Measurements from ENCODE around the gene AFAP1.

The AFAP1 gene

DNA sequence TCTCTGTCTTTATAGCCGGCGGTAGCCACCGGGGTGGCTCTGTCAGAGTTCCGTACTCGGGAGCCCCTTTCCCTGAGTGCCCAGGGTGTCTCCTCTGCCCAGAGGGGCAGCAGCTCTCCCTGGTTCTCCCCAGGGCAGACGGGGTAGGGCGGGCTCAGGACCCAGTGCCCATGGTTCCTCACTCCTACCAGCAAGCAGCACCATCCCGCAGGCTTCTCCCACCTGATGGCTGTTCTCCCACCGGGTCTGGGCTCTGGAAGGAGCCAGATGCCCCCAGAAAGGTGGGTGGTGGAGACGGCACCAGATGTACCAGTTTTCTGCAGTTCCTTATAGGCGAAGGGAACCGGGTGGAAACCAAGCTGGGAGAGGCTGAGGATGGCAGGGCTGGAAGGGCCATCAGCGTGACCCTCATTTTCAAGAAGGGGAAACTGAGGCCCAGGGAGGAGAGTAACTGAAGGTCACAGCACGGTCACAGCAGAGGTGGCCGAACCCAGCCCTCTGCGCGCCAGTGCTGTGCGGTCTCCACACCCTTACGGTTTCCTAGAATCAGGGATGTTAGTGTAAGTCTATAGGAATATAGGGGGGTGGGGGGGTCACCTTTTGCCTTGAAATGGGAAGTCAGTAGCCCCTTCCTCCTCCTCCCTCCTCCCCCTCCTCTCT, 198.7 kb downstream of the AFAP1 start:
- no peak for DNase-seq (ENCODE audit: low read depth in 2 of 3, low spot score in 2 of 3)

DNA sequence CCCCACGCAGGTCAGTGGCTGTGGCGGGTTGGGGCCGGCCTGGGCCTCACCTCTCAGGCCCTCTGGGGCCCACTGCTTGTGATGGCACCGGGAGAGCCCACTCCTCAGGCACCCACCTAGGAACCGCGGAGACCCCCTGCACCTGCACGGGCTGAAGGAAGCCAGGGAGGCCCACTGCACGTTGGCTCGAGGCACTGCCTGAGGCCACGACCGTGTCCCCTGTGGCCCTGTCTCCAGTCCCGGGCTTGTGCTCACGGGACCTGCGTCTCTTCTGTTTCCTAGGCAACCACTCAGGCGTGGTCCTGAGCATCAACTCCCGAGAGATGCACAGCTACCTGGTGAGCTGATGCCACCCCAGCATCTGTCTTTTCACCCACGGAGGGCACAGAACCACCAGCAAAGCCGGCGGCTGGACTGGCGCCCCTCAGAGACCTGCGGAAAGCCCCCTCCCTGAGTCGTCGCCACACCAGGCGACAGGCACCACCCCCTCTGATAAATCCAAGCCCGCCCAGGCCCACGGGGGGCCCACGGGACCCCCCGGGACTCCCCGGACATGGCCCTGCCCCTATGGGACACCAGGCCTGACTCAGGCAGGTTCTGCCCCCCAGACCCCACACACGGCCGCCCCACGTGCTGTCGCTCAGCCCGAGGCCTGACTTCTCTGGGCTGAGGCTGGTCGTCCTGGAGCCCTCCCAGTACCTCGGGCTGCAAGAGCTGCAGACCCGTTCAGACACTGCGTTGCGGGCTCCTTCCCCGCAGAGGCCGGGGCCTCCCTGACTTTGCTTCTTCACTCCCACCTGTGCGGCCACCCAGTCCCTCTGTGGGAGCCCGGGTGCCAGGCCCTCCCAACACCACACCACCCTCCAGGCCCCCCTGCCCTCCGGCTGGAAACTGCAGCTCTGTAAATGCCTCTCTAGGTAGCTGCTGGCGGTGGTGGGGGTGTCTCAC, 199.5 kb downstream of the AFAP1 start:
- DNase-seq (ENCODE audit: low read depth in 2 of 3, low spot score in 2 of 3): no peak

DNA sequence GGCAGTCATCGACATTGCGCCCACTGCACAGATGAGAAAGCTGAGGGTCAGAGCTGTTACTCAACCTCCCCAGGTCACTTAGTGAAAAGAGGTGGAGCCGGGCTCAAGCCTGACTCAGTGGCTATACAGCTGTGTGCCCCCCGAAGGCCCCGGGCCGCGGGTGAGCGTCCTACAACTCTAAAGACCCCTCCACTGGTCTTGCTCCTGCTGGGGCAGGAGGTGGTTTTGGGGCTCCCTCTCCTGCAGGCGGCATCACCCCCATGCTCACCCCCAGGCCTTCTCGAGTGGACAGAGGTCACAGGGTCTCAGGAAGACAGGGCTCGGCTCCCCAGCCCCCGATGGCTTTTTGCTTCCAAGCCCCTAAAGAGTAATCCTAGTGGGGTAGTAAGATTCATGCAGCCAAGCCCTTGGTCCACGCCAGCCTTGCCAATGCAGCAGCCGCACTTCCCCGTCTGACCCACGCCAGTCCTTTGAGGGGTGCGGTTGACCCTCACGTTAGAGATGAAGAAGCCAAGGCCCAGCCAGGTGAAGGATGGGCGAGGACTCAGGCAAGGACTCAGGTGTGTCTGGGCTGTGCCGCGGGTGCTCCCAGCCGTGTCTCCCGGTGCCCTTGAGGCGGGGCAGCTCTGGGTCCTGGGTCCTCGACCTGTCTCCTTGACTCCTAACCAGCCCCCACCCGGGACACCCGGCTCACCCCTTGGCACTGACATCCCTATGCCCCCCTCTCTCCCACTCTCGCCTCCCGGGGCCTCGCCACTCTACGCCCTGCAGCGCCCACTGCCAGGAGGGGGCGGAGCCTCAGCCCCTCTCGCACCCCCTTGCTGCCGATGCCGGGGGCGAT, 200.4 kb downstream of the AFAP1 start:
- no peak for DNase-seq (ENCODE audit: low read depth in 2 of 3, low spot score in 2 of 3)

DNA sequence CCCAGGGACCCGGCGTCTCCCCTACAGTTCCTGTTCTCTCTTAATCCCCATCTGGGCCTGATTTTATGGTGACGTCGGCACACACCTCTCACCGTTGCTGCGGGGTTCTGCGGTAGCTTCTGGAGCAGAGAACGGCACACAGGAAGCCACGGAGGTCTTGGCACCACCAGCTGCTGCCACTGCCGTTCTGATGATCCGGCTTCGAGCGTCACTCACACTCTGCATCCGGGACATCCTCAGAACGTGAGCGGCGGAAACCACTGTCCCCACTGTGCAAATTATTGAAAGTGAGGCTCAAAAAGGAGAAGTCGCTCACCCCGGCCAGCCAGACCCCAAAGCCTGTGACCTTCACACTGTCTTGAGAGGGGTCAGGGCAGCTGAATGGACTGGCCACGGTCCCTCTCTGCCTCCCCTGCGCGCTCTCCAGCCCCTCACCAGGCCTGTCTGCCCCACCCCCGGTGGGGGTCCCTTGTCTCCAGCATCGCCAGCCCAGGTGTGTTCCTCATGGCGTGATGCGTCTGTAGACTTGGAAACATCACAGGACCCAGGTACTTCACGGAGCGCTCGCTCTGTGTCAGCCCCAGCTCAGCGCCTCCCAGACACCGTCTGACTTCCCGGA, 201.1 kb downstream of the AFAP1 start:
- DNase-seq (ENCODE audit: low read depth in 2 of 3, low spot score in 2 of 3): no peak

DNA sequence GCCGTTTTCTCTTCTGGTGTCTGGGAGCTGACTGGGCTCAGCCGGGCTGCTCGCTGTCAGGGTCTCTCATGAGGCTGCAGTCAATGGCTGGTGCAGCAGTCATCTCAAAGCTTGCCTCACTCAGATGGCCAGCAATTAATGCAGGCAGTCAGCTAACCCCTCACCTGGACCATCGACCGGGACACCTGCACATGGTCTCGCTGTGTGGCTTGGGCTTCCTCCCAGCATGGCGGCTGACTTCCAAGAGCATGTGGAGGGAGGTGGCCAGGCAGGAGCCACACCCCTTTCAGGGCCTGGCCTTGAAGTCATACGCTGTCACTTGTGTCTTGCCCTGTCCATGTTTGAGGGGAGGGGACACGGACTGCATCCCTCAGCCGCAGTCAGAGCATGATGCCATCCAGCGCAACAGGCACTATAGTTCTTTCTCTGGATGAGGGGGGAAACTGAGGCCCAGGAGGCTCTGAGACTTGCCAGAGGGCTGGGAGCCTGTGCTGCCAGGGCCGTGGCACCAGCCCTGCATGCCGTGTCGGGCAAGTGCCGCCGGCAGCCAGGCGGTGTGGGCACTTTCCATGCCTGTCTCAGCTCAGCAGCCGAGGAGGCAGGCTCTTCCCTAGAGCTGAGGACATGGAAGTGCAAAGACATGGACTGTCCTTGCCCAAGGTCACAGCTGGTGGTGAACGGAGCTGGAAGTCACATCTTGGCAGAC, 201.8 kb downstream of the AFAP1 start:
- no peak for DNase-seq (ENCODE audit: low read depth in 2 of 3, low spot score in 2 of 3)

DNA sequence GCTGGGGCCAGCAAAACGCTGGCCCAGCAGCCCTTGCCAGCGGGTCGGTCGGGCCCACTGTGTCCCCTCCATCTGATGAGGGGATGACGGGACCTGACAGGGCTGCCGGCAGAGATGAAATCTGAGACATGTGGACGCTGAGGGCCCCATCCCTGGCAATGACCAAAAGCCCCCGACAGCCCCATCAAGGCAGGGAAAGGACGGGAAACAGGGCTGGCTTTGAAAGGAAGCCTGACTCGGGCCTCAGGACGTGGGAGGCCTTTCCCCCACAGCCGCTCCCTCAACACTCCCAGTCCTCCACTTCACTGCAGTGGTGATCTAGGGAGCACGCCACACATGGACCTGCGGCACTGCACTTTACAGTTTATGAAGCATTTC, 202.4 kb downstream of the AFAP1 start:
- DNase-seq (ENCODE audit: low read depth in 2 of 3, low spot score in 2 of 3): no peak

DNA sequence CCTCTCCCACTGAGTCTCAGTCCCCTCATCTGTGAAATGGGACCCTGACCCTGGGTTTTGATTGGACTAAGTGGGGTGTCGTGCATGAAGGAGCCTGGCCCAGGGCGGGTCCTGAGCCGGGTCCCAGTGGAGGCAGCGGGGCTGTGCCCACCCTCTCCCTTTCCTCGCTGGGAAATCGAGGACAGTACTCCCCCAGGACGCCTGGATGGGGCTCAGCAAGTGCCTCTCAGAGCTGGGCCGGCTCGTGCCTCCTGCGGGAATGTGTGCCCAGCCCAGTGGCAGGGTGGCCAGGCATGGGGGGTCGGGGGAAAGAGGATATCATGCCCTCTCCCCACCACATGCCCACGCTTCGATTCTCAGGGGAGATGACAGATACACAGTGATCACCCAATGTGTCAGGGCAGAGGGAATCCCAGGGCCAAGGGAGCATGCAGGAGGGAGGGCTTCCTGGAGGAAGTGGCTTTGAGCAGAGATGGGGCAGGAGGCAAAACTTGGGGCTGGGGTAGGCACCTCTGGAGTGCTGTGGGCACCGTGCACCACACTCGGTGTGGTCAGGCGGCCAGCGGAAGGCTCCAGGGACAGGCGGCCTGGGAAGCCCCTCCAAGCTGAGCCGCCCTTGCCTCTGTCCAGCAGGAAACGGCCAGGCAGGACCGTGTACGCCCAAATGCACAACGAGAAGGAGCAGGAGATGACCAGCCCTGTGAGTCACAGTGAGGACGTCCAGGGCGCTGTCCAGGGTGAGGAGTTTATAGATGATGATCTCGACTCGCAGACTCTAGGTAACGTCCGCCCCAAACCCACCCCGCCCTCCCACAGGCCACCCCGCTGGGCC, 203.0 kb downstream of the AFAP1 start:
- DNase-seq (ENCODE audit: low read depth in 2 of 3, low spot score in 2 of 3): no peak

DNA sequence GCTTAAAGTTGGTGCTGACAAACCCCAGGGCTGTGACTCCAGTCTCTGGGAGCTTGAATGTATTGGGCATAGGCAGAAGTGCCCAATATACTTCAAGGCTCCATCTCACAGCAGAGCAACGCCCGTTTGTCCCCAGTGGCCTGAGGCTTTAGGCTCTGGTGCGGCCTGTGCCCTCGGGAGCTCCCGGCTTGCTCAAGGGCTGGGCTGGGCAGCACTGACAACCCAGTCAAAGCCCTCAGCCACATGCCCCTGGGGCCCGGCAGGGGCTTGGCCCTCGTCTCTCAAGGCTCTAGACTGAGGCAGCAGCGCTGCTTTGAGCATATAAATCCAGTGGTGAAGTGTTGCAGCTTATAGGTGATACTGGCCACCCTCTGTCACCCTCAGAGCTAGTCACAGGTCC, 203.7 kb downstream of the AFAP1 start:
- no peak for DNase-seq (ENCODE audit: low read depth in 2 of 3, low spot score in 2 of 3)

DNA sequence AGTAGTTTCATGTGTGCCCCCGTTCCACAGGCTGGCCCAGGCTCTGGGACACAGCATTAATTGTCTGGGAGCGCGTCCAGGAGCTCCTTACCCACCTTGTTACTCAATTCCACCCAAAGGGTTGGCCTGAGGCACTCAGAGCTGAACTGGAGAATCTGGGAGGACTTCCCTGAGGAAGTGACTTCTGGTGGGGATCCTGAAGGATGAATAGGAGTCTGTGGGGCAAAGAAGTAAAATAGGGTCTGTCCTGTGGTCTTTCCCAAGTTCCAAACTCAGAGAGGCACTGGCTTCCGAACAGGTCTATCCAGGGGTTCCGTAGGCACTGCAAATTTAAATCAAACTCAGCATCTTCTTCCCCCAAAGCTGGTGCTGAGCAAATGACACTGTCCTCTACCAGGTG, 204.3 kb downstream of the AFAP1 start:
- DNase-seq (ENCODE audit: low read depth in 2 of 3, low spot score in 2 of 3): no peak

DNA sequence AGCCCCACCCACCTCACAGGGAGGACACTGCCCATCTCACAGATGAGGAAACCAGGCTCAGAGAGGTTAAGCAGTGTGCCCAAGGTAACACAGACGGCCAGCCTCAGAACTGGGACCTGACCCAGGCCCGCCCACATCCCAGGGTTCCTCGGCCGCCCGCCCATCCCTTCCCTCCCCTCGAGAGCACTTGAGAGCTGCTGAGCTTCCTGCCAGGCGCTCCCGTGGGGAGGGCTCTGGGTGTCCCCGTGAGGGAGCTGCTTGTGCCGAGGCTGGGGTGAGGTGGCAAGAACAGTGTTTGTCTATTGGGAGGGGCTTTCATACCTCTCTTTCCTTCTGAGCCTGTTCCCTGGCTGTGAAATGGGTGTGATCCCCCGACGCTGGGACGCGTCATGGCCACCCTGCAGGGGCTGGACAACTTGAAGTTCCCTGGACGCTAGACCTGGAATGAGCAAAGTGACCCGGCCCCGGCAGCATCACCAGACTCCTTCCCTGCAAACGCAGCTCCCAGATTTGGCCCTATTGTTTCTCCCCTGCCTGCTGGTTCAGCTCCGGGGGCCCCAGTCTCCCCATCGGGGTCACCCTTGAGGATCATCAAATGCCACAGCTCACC, 204.9 kb downstream of the AFAP1 start:
- DNase-seq (ENCODE audit: low read depth in 2 of 3, low spot score in 2 of 3): no peak

DNA sequence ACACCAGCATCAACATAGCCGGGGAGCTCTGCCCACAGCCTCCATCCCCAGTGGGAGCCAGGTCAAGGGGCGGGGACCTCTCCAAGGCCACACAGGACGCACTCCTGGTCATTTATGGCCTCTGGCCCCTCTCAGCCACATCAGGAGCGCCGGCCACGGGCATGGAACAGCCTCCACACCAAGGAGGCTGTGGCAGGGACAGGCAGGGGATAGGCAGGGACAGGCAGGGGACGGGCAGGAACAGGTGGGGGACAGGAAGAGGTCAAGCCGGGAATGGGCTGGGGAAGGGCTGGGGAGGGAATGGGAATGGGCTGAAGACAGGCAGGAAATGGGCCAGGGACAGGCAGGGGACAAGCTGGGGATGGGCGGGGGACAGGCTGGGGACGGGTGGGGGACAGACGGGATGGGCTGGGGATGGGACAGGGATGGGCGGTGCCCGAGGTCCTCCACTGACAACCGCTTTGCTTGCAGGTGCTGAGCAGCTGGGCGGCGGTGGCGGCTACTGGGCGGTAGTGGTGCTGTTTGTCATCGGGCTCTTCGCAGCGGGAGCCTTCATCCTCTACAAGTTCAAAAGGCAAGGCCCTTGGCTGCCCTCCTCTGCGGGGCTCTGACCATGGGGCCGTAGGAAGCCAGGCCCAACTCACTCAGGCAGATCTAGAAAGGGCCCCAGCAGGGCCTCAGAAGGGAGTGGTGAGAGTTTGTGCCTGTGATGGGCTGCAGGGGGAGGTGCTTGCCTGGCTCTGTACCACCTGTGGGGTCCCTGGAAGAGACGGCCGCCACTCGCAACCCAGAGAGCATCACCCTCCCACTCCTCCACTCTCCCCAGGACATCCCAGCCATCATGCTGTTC, 205.6 kb downstream of the AFAP1 start:
- no peak for DNase-seq (ENCODE audit: low read depth in 2 of 3, low spot score in 2 of 3)

DNA sequence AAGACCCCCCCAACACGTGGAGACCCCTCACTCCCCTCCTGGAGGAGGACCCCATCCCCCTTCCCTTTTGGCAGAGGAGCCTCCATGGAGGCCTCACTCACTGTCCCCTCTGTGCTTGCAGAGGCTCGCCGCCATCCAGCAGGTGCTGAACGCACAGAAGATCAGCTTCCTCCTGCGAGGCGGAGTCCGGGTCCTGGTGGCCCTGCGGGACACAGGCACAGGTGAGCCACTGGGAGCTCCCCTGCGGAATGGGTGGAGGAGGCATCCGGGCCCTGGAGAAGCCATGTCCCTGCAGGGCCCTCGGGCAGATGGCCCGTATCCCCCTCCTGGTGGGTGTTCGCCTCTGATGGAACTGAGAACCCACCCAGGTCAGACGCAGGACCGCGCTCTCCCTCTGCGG, 206.5 kb downstream of the AFAP1 start:
- DNase-seq (ENCODE audit: low read depth in 2 of 3, low spot score in 2 of 3): no peak

DNA sequence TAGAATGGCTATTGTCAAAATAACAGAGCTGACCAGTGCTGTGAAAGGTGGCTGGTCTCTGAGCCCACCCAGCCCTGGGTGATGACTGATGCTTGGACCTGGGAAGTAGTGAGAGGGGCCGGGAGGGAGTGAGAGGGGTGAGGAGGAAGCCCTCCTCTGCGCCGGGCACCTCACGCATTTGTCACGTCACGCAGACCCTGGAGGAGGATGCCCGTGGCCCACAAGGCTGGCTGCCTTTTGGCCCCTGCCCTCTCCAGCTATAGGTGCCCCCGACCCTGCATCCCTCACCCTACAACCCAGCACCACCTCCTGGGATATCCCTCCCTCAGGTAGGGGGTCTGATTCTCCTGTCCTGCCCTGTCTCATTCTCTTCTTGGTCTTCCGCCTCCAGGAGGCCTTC, 207.4 kb downstream of the AFAP1 start:
- DNase-seq (ENCODE audit: low read depth in 2 of 3, low spot score in 2 of 3): no peak

DNA sequence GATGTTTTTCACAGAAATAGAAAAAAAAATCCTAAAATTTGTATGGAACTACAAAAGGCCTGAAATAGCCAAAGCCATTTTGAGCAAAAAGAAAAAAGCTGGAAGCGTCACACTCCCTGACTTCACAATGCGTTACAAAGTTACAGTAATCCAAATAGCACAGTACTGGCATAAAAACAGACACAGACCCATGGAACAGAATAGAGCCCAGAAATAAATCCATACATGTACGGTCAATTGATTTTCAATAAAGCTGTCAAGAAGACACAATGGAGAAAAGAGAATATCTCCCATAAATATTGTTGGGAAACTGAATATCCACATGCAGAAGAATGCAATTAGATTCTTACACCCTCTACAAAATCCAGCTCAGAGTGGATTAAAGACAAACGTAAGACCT, 208.2 kb downstream of the AFAP1 start:
- no peak for DNase-seq (ENCODE audit: low read depth in 2 of 3, low spot score in 2 of 3)

DNA sequence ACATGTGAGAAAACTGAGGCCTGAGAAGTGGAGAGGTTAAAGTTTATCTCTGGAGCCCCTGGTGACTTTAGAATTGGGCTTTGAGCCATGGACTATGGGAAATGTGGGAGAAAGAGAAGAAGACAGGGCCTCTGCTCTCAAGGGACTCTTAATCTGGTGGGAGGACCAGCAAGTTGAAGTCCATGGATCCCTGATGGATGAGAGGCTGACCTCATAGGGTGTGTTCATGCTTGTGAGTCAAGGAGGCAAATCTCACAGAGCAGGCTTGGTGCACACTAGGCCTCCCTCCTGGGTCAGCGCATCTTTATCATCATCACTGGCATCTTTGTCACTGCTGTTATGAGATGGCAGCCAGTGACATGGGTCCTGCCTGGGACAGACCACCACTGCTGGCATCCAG, 211.9 kb downstream of the AFAP1 start:
- DNase-seq (ENCODE audit: low read depth in 2 of 3, low spot score in 2 of 3): no peak

DNA sequence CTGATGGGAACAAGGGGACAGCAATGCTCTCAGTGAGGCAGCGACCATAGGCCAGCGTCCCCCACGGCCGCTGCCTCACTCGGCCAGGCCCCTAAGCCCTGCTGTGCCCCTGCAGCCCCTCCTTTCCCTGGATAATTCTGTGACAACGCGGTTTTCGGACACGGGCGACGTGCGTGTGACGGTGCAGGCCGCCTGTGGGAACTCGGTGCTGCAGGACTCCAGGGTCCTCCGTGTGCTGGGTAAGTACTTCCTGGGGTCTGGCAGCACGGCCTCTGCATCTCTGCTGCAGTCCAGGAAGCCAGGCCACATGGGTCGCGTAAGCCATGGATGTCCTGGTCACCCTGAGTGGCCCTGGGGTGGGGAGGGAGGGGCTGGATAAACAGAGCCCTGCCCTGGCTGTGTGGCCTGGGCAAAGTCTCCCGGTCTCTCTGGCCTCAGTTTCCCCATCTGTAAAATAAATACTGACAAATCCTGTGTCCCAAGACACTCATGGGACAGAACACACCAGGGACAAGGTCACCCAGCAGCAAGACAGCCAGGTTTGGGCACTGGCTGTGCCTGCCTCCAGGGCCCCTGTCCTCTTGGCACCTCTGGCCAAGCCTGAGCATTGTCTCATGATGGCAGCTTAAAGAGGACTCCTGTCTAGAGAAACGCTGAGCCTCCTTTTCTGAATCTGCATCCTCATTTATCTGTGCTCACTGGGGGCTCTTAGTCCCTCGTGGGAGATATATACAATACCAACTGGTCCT, 212.8 kb downstream of the AFAP1 start:
- DNase-seq (ENCODE audit: low read depth in 2 of 3, low spot score in 2 of 3): no peak

DNA sequence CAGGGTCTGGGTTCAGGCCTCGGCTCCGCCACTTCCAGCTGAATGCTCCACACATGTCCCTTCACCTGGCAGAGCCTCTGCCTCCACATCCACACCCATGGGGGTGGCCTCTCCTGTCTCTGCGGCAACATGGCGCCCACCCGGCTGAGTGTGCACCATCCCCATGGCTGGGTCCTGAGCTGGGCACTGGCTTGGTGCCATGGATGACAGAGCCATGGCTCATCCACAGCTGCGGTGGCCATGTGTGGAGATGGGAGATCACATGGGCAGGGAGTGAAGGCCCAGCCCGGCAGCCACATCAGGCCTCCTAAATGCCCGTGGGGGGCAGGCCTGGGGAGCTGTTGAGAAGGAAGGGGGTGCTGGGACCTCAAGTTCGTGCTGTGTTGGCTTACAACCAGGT, 213.7 kb downstream of the AFAP1 start:
- no peak for DNase-seq (ENCODE audit: low read depth in 2 of 3, low spot score in 2 of 3)

DNA sequence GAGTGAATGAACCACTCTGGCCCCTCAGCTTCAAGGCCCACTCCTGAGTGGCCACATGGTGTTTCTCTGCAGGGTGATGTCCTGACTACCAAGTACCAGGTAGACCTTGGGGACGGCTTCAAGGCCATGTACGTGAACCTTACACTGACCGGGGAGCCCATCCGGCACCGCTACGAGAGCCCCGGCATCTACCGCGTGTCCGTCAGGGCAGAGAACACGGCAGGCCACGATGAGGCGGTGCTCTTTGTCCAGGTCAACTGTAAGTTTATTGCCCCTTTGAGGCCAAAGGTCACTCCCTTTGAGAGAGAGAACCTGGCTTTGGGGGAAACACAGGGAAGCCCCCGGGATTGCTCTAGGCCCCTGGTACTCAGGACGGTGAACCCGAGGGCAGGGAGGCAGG, 216.0 kb downstream of the AFAP1 start:
- DNase-seq (ENCODE audit: low read depth in 2 of 3, low spot score in 2 of 3): no peak

Data from activated CD8-positive, alpha-beta memory T cell treated with anti-CD3 and anti-CD28 coated beads for 48 hours (primary cell).